T-helper 1 cell treated with Interleukin-12 subunit alpha and Interleukin-12 subunit beta and Interleukin-4 antibody, amounts not matched to agents 30 ng/mL and 1 ng/mL, for 36 hours (primary cell): Measurements from ENCODE around the gene GRPEL1. TPM values are rescaled to one million over a fixed set of nuclear protein-coding genes. Genes with fewer than 3 reads are reported as not detected.

ENCODE experiments used
- intact Hi-C: fragments of 100-400 bp; cut with micrococcal nuclease; formaldehyde crosslinking; loops from one replicate; pipeline ENCODE4 v1.15.1; 2024
- total RNA-seq: library from RNA; stranded (reverse); gene quantifications from 2 replicates; pipeline ENCODE4 v1.2.3, GENCODE V29; 2022

GRPEL1 gene
- total RNA-seq, 1 donor from 2014 or later: 53.2 TPM

DNA sequence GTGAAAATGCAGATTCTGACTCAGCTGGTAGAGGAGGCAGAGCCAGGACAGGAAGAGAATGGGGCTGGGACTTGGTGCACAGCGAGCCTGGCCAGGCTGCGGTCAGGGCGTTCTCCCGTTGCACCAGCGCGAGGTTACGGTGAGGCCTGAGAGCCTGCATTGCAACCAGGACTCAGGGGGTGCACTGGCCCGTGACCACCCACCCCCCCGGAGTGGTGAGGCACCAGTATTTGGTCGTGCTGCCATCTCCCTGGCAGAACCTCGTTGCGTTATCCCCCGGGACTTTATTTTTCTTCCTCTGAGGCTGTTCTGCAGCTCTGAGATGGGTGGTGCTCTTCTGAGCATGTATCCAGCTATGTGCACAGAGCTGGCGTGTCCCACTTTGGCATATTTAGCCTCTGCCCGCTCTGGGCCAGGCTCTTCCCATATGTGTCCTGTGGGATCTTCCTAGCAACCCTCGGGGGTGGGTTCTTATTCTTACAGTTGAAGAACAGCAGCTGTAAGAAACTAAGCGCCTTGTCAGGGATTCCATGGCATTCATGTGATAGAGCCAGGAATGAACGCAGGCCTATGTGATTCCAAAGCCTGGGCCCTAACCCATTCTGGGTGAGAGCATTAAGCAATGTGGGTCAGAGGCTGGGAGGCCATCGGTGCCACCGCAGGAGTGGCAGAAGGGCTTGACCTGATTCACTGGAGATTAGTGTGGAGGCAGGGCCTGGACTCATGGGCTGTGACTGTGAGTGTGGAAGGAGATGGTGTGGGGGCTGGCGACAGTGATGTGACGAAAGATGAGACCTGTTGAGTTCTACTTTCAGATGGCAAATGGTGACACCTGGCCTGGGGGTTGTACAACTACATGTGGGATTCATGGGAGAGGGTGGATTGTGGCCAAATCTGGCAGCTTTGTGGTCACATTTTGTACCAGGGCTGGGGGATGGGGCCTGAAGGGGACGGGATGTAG lies 21.6 kb downstream of the GRPEL1 start:
- intact Hi-C loops: no loop called here

DNA sequence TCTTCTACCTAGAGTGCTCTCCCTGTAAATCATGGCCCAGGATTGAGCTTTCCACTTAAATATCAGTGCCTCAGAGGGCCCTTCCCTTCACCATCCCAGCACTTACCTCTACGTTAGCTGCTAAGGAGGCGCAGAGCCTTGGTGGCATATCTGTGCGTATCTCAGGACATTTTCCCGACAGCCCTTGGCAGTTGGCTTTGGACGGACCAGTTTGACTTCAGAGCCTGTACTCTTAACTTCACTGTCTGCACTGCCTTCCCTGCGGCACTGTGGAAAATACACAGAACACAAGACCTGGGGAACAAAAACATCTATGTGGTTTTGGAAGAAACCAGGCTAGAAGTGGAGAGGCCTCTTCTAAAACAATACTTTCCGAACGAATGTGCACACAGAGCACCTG lies 22.3 kb downstream of the GRPEL1 start:
- intact Hi-C loops: no loop called here

DNA sequence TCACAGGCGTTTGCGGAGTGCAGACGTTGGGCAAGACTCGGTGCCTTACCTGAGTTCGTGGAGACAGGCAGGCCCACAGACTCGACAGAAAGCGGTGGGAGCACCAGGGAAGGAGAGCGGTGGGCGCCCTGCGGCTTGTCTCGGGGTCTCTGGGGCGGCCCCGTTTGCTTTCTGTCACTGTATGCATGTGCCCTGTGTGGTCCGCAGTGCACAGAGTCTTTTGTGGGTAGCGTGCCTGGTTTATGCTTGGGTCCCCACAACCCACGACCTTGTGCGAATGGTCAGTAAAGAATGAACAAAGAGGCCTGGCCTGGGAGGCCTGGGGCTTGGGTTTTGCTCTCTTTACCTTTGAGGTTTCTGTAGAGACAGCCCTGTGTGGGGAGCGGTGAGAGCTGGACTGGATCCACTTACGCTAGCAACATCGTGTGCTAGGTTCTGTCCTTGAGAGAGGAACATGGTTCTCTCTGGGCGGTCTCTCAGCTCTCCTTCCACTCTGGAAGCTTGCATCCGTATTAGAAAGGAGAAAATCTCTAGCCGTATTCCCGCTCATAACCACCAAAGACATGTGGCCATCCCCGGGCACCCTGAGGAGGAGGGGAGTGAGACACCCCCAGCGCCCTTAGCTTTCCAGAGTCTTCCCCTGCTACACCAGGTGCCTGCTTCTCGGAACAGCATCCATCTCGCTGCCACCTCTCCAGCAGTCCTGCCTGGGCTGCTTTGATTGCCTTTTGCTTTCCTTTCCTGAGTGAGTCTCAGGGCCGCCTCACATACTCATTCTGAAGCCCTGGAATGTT lies 23.5 kb downstream of the GRPEL1 start:
- intact Hi-C loops: loop anchor here (1.0 to 5.0 kb wide), 3 partner anchors 8 to 715 kb away; no protein-coding TSS in a partner anchor

- intact Hi-C loops: loop anchor here (1.0 to 5.0 kb wide), 10 partner anchors 9 to 716 kb away; partner anchors contain the start of genes GRPEL1, KIAA0232, MRFAP1 and TBC1D14
Observed at GRCh38 chr4:7043284-7044136, 24.4 kb downstream of the GRPEL1 start, which contains the start of gene TADA2B. Gene TADA2B (plus strand): TSS chr4:7043372. CDS start chr4:7043580, 208 bp downstream.

- intact Hi-C loops: loop anchor here (1.0 to 5.0 kb wide), 9 partner anchors 26 to 402 kb away; partner anchors contain the start of genes GRPEL1, KIAA0232, MRFAP1 and TBC1D14
Observed at GRCh38 chr4:7042503-7043283, 25.2 kb downstream of the GRPEL1 start.

DNA sequence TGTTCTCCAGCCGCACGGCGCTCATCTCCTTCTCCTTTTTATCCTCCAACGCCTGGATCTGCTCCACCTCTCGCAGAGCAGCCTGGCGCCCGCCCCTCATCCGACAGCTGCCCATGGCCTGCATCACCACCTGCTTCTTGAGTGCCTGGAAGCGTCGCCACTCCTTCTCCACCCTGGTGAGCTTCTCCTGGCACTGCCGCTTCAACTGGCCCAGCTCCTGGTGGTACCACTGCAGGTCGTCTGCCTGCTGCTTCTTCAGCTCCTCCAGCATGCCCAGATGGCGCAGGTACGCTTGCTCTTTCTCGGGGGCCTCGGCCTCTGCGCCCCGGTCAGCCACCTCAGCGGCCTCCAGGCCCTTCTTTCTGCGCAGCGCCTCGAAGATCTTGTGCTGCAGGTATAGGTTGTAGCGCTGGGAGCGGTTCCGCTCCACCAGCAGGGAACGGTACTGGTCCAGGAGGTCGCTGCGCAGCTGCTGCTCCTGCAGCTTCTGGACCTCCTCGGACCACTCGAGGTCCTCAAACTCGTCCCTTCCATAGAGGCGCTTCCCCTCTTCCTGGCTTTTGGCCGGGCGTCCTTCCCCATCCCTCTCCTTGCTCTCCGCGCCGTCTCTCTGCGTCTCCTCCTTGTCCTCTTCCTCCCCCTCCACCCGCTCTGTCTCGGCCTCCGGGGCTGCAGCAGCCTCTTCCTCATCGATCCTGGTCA lies 25.9 kb downstream of the GRPEL1 start:
- intact Hi-C loops: loop anchor here (1.0 to 5.0 kb wide), 3 partner anchors 100 to 259 kb away; partner anchors contain the start of gene KIAA0232

DNA sequence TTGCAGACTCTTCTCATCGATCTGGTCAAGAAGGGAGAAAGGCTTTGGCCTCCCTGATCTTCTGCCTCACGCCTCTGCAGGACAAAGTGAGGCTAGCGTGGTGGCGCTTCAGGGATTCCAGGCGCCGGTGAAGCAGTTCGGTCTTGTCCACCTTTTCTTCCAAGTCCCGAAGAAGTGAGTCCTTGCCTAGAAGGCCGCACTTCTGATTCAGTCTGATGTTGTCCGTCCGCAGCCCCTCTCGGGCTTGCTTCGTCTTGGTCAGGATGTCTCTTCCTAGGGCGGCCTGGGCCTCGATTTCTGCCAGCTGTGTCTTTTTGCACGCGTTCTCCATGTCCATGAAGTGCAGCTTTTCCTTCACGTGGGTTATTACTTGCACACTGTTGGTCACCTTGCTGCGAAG lies 26.6 kb downstream of the GRPEL1 start:
- intact Hi-C loops: loop anchor here (5.0 kb wide), 1 partner anchor 114 kb away; no protein-coding TSS in a partner anchor

- intact Hi-C loops: loop anchor here (5.0 kb wide), 1 partner anchor 113 kb away; no protein-coding TSS in a partner anchor
Observed at GRCh38 chr4:7040765-7041164, 27.1 kb downstream of the GRPEL1 start.

GRCh38 chr4:7037425-7037824 lies 30.4 kb downstream of the GRPEL1 start:
- intact Hi-C loops: no loop called here

GRCh38 chr4:7034262-7035081 lies 33.4 kb downstream of the GRPEL1 start:
- intact Hi-C loops: no loop called here

DNA sequence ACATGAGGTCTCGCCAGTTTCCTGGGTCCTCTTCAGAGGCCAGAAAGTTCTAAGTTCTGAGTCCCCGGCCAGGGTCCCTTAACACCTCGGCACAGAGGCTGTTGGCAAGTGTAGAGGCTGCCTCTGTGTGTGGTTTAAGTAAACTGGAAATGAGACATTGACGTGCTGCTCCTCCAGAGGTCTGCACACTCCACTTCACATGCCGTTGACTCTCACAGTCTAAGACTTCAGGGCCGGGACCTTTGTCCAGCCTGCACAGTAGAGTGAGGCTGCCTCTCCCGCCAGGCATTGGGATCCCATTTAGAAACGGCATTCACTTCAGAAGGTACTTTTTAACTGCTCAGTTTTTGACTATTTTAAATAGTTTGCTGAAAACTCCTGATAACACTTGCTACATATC lies 35.3 kb downstream of the GRPEL1 start:
- intact Hi-C loops: no loop called here

DNA sequence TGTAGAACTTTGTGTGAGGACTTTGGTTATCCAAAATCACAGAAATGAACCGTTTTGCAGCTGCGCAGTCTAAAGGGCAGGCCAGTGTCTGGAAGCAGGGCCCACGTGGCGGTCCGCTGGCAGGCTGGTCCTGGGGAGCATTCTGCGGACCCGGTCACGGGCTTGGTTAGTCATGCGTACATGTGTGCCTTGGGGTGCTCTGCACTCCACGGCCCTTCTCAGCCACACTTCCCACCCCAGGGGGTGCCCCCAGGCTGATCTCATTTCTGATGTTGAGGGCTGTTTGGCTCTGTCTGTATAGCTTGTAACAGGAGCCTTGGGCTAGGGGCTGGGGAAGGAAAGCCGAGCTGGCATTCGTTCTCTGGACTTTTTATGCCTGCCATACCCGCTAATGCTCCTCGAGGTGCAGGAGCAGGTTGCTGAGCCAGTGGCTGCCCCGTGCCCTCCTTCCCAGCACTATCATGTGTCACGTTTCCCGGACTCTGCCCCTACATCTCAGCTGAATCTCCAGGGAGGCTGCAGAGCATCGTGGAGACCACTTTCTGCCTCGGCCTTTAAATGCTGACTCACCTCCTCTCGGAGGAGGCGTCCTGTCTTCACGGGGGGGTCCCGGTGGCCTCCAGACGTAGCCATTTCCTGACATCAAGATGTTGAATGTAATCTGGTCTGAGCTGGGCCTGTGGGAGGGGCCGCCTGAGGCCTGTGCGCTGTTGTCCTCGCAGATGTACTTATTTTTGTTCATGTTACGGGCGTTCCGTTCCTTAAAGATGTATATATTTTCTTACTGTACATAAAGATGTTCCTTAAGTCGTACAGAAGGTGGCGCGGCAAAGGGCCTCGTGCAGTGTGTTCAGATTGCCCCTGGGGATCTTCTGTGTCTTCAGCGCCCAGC lies 36.1 kb downstream of the GRPEL1 start:
- intact Hi-C loops: no loop called here

DNA sequence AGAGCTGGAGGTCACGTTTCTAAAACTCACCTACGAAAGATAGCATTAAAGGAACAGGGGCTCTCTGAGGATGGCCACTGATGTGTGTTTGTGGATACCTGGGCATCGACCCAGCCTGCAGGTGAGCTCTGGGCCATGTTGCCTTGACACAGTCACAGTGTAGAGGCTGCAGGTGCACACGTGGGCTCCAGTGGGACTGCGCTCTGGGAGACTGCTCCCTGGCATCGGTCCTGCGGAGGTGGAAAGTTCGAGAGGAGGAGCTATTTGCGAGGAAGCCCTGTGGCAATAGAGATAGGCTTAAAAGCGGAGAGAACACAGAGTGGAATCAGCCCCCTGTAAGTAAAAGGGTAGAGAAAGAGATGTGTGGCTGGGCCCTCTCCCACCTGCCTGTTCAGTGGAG lies 37.0 kb downstream of the GRPEL1 start:
- intact Hi-C loops: no loop called here

DNA sequence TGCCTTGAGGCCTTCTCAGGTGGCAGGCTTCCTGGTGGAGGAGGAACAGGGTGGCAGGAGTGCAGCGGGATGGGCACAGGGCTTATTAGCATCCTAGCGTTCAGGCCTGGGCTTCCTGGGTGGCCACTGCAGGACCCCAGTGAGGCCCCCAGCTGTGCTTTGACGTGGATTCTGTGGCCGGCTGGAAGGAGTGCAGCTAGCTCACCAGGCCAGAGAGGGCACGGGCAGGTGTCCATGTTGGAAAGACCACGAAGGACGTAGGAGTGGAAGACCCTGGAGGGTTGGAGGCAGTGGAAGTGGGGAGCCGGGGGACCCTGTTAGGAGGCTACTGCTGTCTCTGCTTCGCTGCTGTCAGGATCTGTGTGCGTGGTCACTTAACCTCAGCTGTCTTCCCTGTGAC lies 37.9 kb downstream of the GRPEL1 start:
- intact Hi-C loops: no loop called here

DNA sequence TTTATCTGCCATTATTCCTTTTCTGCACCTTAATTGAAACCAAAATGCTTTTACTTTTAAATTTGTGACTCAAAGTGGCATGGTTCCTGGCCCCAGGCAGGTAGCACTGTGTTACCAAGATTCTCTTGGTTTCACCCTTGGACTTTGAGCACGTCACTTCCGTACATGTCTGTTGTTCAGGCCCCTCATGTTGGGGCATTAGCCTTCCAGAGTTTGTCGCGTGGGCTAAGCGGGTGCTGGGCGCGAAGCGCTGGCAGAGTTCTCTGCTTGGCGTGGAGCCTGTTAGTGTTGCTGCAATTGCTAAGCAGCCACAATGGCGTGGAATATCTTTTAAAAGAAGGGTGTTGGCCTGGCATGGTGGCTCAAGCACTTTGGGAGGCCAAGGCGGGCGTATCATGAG lies 38.7 kb downstream of the GRPEL1 start:
- intact Hi-C loops: no loop called here

- intact Hi-C loops: no loop called here
Observed at GRCh38 chr4:7027913-7028312, 40.0 kb downstream of the GRPEL1 start.

DNA sequence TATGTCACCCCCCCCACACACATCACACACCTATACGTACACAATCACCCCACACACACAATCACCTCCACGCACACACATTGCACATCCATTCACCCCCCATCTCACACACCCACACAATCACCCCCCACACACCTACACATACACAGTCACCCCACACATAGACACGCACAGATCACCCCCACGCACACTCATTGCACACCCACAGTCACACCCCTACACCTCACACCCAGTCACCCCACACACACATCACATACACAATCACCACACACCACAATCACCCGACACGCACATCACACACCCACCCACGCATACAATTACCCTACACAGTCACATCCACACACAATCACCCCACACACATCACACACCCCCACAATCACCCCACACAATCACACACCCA lies 40.6 kb downstream of the GRPEL1 start:
- intact Hi-C loops: no loop called here
